Effector memory CD4-positive, alpha-beta T cell (primary cell): ENCODE results near the gene GNG4.
"Not testable (repeated sequence)": the region's sequence is repeated elsewhere in the genome, so short reads cannot be mapped to it uniquely, and the experiment has no call there.

Source experiments
- DNase-seq, 3 donors: peaks; one replicate each; pipeline ENCODE4 v3.0.0-alpha.2; 2020
- H3K27ac ChIP-seq: 2 replicates; pipeline ENCODE4 v1.7.0; 2013; ENCODE audit warnings: mild to moderate bottlenecking, low read length, moderate library complexity; ENCODE audit not compliant: insufficient read depth, poor library complexity, severe bottlenecking
- H3K27me3 ChIP-seq: replicated peaks from 2 replicates; pipeline ENCODE4 v1.7.0; 2013; ENCODE audit warnings: mild to moderate bottlenecking, low read length; ENCODE audit not compliant: insufficient read depth, control insufficient read depth, poor library complexity, severe bottlenecking
- H3K36me3 ChIP-seq: 2 replicates; pipeline ENCODE4 v1.7.0; 2013; ENCODE audit warnings: mild to moderate bottlenecking, low read length, moderate library complexity; ENCODE audit not compliant: control insufficient read depth, insufficient read depth
- H3K4me1 ChIP-seq: 2 replicates; pipeline ENCODE4 v1.7.0; 2013; ENCODE audit warnings: low read length, mild to moderate bottlenecking; ENCODE audit not compliant: control insufficient read depth, insufficient read depth, poor library complexity, severe bottlenecking
- H3K4me3 ChIP-seq: 2 replicates; pipeline ENCODE4 v1.7.0; 2013; ENCODE audit warnings: low read length, low read depth, mild to moderate bottlenecking; ENCODE audit not compliant: insufficient read depth, poor library complexity, severe bottlenecking
- H3K9me3 ChIP-seq: 2 replicates; pipeline ENCODE4 v1.7.0; 2013; ENCODE audit warnings: mild to moderate bottlenecking, low read length, moderate library complexity; ENCODE audit not compliant: control insufficient read depth

Gene GNG4

DNA sequence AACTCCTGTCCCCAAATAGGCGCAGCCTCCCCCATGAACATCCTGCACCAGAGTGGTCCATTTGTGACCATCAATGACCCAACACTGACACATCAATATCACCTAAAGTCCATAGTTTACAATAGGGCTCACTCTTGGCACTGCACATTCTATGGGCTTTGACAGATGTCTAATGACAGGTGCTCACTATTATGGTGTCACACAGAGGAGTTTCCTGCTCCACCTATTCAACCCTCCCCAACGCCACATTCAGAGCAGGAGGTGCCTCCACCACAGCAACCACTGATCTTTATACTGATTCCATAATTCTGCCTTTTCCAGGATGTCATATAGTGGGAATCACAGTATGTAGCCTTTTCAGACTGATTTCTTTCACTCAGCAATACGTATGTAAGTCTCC is 24.2 kb downstream of the GNG4 start:
- no peak overlapping the region for H3K4me3 ChIP-seq
- H3K27ac ChIP-seq: no peak overlapping the region
- H3K9me3 ChIP-seq: no peaks in the 10 kb centered on the region
- no peaks in the 10 kb centered on the region for H3K4me1 ChIP-seq
- no peaks in the 10 kb centered on the region for H3K27me3 ChIP-seq
- H3K36me3 ChIP-seq: no peaks in the 10 kb centered on the region
- no peak for DNase-seq

DNA sequence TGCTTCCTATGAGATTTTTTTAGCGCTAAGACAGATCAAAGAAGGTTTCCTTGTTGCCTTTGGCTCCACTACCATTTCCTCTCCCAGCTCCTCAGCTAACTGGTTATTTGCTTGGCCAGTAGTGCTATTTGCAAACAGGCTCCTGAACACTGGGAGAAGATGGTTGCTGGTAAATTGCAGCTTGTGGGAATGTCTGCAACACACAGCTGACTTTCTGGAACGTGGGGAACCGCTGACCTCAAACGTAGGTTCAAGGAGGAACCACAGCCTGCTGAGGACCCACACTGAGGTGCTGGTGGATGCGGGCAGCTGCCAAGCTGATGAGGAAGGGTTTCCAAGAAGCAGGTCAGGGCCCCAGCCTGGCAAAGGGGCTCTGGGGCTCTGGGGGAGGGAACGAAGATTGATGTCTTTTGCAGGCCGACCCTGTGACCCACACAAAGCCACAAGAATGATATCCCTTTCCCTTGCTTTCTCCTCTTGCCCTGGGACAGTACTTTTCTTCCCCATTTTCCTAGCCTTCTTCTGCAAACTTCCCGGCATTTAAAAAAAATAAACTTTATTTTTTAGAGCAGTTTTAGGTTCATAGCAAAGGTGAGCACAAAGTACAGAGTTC is 24.8 kb downstream of the GNG4 start:
- H3K27ac ChIP-seq: no peak overlapping the region
- H3K36me3 ChIP-seq: no peaks in the 10 kb centered on the region
- no peak overlapping the region for H3K4me3 ChIP-seq
- H3K4me1 ChIP-seq: no peaks in the 10 kb centered on the region
- no peaks in the 10 kb centered on the region for H3K27me3 ChIP-seq
- H3K9me3 ChIP-seq: no peaks in the 10 kb centered on the region
- DNase-seq: no peak

- no peaks in the 10 kb centered on the region for H3K27me3 ChIP-seq
- no peaks in the 10 kb centered on the region for H3K36me3 ChIP-seq
- H3K4me1 ChIP-seq: no peaks in the 10 kb centered on the region
- H3K27ac ChIP-seq: no peak overlapping the region
- no peak for DNase-seq
- H3K4me3 ChIP-seq: no peak overlapping the region
- no peaks in the 10 kb centered on the region for H3K9me3 ChIP-seq
Observed at GRCh38 chr1:235622936-235623779, 26.4 kb downstream of the GNG4 start.

DNA sequence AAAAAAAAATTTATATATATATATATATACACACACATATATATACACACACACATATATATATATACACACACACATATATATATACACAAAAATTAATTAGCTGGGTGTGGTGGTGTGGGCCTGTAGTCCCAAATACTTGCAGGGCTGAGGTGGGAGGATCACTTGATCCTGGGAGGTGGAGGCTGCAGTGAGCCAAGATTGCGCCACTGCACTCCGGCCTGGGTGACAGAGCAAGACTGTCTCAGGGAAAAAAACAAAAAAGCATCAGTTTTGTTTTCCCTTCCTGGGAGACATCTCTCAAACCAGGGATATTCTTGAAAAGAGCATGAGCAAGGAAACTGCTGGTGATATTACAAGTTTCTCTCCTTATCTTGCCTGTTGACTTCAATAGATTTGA is 30.4 kb downstream of the GNG4 start:
- not testable (repeated sequence) for H3K9me3 ChIP-seq

GRCh38 chr1:235617808-235618207 is 31.8 kb downstream of the GNG4 start:
- no peaks in the 10 kb centered on the region for H3K36me3 ChIP-seq
- H3K27me3 ChIP-seq: no peaks in the 10 kb centered on the region
- no peaks in the 10 kb centered on the region for H3K4me1 ChIP-seq
- H3K4me3 ChIP-seq: no peak overlapping the region
- no peak for DNase-seq
- H3K27ac ChIP-seq: no peak overlapping the region
- H3K9me3 ChIP-seq: no peaks in the 10 kb centered on the region

More for the DNA sequence above, 30.4 kb downstream of the GNG4 start:
- not testable (repeated sequence) for H3K4me3 ChIP-seq, H3K27me3 ChIP-seq, DNase-seq, H3K4me1 ChIP-seq, H3K27ac ChIP-seq, H3K36me3 ChIP-seq

- Histone ChIP-seq H3K4me1 (no peaks in the 10 kb centered on the region), H3K36me3 (no peaks in the 10 kb centered on the region)
- no peak for DNase-seq
Observed at GRCh38 chr1:235617140-235617539, 32.4 kb downstream of the GNG4 start.

DNA sequence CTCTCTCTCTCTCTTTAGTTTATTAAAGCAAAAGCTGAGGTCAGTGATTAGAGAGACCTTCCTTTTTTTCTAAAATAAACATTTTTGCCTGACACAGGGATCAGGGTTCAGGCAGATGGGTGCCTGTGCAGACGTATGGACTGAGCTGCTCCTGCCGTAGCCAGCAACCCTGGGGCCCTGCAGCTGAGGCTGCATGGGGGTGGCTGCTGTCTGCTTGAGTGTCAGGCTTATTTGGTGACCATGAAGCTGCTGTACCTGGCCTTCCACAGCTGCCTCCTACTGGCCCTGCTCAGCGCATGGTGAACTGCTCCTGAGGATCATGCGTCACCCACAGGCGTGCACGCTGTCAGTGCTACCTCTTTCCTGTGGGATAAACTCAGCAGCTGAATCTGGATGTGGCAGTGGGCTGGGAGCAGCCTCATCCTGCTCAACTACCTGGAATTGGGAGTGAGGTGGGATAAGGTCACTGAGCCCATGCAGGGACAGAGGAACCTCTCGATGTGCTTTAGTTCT is 35.1 kb downstream of the GNG4 start:
- no peak for DNase-seq
- H3K27me3 ChIP-seq: no peaks in the 10 kb centered on the region

More at GRCh38 chr1:235617140-235617539, 32.4 kb downstream of the GNG4 start:
- Histone ChIP-seq H3K27me3 (no peaks in the 10 kb centered on the region), H3K9me3 (no peaks in the 10 kb centered on the region), H3K4me3 (no peak overlapping the region), H3K27ac (no peak overlapping the region)

GRCh38 chr1:235613602-235614001 is 36.0 kb downstream of the GNG4 start:
- no peak for DNase-seq
- no peak overlapping the region for H3K4me3 ChIP-seq
- no peaks in the 10 kb centered on the region for H3K9me3 ChIP-seq
- H3K4me1 ChIP-seq: no peaks in the 10 kb centered on the region
- H3K27me3 ChIP-seq: no peaks in the 10 kb centered on the region
- no peak overlapping the region for H3K27ac ChIP-seq
- H3K36me3 ChIP-seq: no peaks in the 10 kb centered on the region

More for the DNA sequence above, 35.1 kb downstream of the GNG4 start:
- no peaks in the 10 kb centered on the region for H3K36me3 ChIP-seq
- H3K27ac ChIP-seq: no peak overlapping the region
- no peaks in the 10 kb centered on the region for H3K4me1 ChIP-seq
- no peaks in the 10 kb centered on the region for H3K9me3 ChIP-seq
- no peak overlapping the region for H3K4me3 ChIP-seq

DNA sequence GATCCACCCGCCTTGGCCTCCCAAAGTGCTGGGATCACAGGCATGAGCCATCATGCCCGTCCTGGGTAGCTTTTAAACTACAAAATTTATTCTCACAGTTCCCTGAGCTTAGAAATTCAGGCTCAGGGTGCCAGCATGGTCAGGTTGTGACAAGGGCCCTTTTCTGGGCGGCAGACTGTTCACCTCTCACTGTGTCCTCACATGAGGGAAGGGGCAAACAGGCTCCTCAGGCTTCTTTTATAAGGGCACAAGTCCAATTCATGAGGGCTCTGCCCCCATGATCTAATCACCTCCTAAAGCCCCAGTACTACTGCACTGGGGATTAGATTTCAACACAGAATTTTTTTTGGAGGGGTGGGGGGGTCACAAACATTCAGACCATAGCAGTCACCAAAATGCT is 36.8 kb downstream of the GNG4 start:
- Histone ChIP-seq H3K4me3 (no peak overlapping the region), H3K36me3 (no peaks in the 10 kb centered on the region), H3K27ac (no peak overlapping the region), H3K4me1 (no peaks in the 10 kb centered on the region), H3K9me3 (no peaks in the 10 kb centered on the region), H3K27me3 (no peaks in the 10 kb centered on the region)
- no peak for DNase-seq

DNA sequence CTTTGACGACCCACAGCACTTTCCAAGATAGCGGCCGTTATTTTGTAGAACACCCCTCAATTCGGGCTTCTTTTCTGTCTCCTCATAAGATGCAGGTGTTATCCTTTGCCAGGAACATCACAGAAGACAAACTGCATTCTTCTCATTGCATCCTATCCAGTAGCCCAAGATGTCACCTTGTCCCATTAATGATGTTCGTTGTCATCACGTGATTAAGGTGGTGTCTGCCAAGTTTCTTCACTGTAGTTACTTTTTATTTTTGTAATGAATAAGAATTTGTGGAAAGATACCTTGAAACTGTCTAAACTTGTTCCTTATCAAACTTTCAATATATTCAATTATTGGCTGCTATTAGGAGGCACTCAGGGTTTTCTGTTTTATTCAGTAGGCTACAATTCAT is 39.4 kb downstream of the GNG4 start:
- no peaks in the 10 kb centered on the region for H3K9me3 ChIP-seq
- H3K36me3 ChIP-seq: no peaks in the 10 kb centered on the region
- H3K27me3 ChIP-seq: no peaks in the 10 kb centered on the region
- H3K4me3 ChIP-seq: no peak overlapping the region
- H3K27ac ChIP-seq: no peak overlapping the region
- no peaks in the 10 kb centered on the region for H3K4me1 ChIP-seq
- DNase-seq: no peak
